HS-27A (cell line): ENCODE results near the gene IGFL2.
"Not testable (repeated sequence)": the region's sequence is repeated elsewhere in the genome, so short reads cannot be mapped to it uniquely, and the experiment has no call there.

Experiments
- DNase-seq: peaks from one replicate; pipeline ENCODE4 v3.0.0-alpha.2; 2012; ENCODE audit warnings: low read depth, missing footprints

Gene IGFL2

GRCh38 chr19:46142294-46142693 is 5.7 kb upstream of the IGFL2 start:
- no peak for DNase-seq

- no peak for DNase-seq
Measured at GRCh38 chr19:46144756-46145155, 3.3 kb upstream of the IGFL2 start.

DNA sequence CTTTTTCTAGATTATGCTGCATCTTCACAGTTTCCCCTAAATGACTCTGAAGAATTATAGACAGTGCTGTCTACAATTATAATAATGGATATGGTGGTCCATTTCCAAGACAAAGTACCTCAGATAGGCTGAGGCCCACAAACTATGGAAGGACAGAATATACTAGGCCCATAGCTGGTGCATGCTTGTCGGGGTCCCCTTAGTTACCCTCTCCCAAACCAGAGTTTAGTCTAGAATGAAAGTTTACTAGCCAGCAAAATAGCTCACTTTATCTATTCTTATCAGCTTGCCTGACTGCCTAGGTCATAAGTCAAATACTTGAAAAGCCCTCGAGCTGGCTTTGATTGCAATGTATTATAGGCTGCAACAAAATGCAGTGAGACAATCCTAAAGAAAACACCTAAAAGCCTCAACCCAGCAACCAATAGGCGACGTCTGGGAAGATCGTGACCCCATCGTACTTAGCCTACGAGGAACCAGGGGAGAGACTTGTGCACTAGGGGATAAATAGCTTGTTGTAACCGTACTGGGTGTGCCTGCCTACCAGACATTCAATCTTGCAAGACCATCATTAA is 785 bp upstream of the IGFL2 start:
- no peak for DNase-seq

GRCh38 chr19:46150606-46151005 is 2.6 kb downstream of the IGFL2 start:
- DNase-seq: no peak

DNA sequence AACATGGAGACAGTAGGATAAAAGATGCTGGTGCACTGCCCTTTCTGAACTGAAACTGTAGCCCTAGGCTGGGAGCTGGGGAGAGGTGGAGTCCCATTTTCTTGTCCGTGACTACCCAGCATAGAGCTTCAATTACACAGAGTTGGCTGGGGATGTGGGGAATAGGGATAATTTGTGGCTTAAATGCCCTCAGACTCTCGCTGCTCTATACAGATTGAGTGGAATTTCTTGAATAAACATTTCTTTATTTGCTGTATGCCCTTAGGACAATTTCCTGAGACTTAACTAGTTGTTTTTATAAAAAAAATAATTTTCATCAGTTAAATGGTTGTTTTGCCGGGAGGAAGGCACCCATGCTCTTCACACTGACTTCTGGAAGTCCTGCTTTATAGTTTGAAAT is 7.2 kb downstream of the IGFL2 start:
- no peak for DNase-seq

GRCh38 chr19:46159418-46160232 is 11.6 kb downstream of the IGFL2 start:
- DNase-seq: no peak

DNA sequence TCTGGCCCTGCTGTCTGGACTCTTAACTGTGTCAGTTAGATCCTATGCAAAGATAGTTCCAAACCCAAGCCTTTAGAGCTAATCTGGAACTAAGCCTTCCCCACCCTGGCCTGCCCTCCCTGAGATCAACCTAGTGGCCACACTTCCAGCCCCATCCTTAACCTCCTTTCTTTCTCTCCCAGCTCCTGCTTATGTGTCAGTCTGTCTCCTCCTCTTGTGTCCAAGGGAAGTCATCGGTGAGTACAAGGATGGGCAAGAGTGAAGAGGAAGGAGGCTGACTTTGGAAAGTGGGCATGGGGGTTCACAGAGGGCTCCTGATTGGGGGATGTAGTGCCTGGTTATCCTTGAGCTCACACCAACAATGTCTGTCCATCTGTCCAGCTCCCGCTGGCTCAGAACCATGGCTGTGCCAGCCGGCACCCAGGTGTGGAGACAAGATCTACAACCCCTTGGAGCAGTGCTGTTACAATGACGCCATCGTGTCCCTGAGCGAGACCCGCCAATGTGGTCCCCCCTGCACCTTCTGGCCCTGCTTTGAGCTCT is 12.3 kb downstream of the IGFL2 start:
- DNase-seq: no peak

DNA sequence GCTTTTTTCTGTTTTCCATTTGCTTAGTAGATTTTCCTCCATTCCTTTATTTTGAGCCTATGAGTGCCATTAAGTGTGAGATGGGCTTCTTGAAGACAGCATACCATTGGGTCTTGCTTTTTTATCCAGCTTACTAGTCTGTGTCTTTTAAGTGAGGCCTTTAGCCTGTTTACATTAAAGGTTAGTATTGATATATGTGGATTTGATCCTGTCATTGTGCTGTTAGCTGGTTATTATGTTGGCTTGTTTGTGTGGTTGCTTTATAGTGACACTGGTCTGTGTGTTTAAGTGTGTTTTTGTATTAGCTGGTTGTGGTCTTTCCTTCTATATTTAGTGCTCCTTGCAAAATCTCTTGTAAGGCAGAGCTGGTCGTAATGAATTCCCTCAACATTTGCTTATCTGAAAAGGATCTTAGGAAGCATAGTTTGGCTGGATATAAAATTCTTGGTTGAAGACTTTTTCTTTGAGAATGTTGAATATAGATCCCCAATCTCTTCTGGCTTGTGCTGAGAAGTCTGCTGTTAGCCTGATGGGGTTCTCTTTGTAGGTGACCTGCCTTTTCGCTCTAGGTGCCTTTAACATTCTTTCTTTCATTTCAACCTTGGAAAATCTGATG is 13.7 kb downstream of the IGFL2 start:
- DNase-seq: not testable (repeated sequence)

GRCh38 chr19:46162731-46163130 is 14.7 kb downstream of the IGFL2 start:
- no peak for DNase-seq

GRCh38 chr19:46173886-46174480 is 25.9 kb downstream of the IGFL2 start:
- DNase-seq: no peak

DNA sequence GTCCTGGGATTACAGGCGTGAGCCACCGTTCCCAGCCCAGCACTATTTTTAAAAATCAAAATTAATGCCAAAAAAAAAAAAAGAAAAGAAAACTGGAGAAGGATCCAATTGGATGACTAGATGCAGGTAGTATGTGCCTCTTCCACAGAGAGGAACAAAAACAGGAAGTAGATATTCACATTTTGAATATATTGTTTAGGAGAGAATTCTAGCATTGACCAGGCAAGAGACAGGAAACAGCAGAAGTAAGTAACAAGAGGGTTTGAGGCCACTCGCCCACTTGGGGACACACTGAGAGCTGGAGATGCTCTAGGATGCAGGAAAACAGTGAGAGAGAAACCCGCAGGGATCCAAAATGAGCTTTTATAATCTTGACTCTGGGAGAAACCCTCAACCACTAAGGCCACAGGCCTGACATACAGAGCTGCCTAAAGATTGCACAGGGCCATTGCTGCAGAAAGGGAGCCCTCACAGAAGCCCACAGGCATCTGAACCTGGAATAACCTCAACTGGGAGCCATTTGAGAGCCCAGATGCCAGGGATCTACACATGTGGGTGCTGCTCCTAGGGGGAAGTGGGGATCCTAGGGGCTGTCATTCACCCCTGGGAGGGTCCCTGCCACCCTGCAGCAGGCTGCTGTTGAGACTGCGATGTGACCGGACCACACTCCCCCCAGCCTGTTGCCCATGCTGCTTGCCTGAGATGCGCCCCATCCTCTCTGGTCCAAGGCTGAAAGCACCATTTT is 28.2 kb downstream of the IGFL2 start:
- DNase-seq: no peak

- no peak for DNase-seq
Measured at GRCh38 chr19:46179076-46179759, 31.2 kb downstream of the IGFL2 start.

GRCh38 chr19:46180701-46181387 is 32.8 kb downstream of the IGFL2 start:
- no peak for DNase-seq

DNA sequence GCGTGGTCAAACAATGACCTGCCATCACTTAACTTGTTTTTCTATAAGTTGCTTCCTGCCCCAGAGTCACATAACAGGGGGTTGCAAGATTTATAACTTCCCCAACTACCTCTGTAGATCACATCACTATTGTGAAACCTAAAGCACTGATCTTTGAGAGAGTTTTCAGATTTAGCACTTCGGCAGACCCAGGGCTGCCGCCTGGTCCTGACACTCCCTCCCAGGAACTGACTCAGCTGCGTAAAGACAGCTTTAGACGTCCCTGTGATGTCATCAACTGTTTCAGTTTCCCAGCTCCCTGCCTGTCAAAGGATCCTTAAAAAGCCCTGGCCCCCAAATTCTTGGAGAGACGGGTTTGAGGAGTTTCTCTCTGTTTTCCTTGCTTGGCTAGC is 33.3 kb downstream of the IGFL2 start:
- DNase-seq: no peak

DNA sequence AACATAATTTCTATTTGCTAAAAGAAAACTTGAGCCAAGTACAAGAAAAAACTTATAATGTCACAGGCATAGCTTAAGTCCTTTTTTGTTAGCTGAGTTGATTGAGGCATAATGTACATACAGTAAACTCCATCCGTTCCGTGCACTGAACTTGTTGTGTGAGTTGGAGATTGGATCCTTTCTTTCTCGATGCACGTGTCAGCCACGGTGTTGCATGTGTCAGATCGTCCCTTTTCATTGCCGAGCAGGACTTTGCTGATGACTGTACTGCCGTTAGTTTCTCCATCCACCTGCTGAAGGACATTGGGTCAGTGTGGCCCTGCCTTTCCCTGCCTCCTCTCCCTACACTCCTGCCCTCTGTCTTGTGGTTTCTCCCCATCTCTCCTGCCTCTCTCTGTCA is 34.4 kb downstream of the IGFL2 start:
- DNase-seq: no peak

DNA sequence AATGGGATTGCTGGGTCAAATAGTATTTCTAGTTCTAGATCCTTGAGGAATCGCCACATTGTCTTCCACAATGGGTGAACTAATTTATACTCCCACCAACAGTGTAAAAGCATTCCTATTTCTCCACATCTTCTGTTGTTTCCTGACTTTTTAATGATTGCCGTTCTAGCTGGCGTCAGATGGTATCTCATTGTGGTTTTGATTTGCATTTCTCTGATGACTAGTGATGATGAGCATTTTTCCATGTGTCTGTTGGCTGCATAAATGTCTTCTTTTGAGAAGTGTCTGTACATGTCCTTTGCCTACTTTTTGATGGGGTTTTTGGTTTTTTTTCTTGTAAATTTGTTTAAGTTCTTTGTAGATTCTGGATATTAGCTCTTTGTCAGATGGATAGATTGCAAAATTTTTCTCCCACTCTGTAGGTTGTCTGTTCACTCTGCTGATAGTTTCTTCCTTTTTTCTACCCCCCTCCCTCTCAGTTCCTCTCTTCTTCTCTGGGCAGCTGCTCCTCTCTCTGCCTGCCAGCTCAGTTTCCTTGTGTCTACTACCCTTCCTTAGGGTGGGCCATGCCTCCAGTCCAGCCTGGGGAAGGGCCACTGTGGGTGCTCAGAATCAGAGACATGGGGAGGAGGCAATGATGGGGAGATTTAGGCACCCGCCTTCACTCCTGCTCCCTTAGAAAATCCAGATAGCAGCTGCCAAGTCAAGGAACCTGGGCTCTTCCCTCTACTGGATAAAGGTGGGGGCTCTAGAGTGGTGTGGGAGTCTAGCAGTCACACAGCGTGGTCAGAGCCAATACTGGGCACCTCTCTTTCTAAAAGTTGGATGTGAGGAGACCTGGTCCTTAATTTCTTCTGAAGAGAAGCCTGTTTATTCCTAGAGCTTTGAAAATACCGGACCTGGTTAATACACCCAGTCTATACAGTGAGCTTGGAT is 37.0 kb downstream of the IGFL2 start:
- not testable (repeated sequence) for DNase-seq

GRCh38 chr19:46186101-46186716 is 38.2 kb downstream of the IGFL2 start:
- no peak for DNase-seq

DNA sequence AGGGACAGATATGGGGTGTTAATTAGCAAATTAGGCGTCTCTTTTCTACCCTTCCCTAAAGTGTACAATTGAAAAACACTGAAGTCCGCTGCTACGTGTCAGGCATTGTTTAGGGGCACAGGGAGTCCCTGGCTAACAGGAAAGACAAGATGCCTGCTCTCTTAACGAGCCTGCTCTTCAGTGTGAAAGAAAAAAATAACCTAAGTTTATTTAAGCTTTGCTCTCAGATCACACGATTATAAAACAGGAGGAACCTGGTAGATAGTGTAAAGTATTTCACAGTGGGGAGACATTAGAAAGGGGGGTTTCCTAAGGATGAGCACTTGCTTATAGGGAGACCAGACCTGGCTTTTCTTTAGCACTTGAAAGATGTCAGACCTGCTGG is 38.7 kb downstream of the IGFL2 start:
- DNase-seq: no peak
